Panc1 (cell line): Measurements from ENCODE around the gene CARMIL1.

Source experiments
- CTCF ChIP-seq: fragments of 450-650 bp; IDR thresholded peaks from 2 replicates; pipeline ENCODE4 v1.5.1; 2017; ENCODE audit warnings: mild to moderate bottlenecking
- SIN3A ChIP-seq: IDR thresholded peaks from 2 replicates; pipeline ENCODE4 v1.6.1; 2012; ENCODE audit warnings: low read depth, mild to moderate bottlenecking, low read length, moderate library complexity, borderline replicate concordance; ENCODE audit not compliant: insufficient read depth

GRCh38 chr6:25384967-25385366, 105.8 kb downstream of the CARMIL1 start:
- TF ChIP-seq SIN3A (no peak), CTCF (no peak)
